Fibroblast of mammary gland (primary cell): ENCODE data around the gene CEP250.
"Not testable (repeated sequence)": the region's sequence is repeated elsewhere in the genome, so short reads cannot be mapped to it uniquely, and the experiment has no call there.

ENCODE experiments used
- DNase-seq: peaks from one replicate; pipeline ENCODE4 v3.0.0-alpha.2; 2010; ENCODE audit warnings: low read depth
- H3K4me3 ChIP-seq: 2 replicates; pipeline ENCODE4 v1.5.1; 2011; ENCODE audit warnings: low read depth, mild to moderate bottlenecking, low read length, moderate library complexity; ENCODE audit not compliant: control insufficient read depth
- CTCF ChIP-seq: conservative IDR thresholded peaks from 2 replicates; pipeline ENCODE4 v1.5.1; 2011; ENCODE audit warnings: low read depth, low read length, inconsistent platforms; ENCODE audit not compliant: control insufficient read depth, insufficient read depth

Gene CEP250

GRCh38 chr20:35541783-35542662 is 86.6 kb downstream of the CEP250 start, which contains the start of gene ERGIC3:
Gene ERGIC3, plus strand, starts transcription at chr20:35542078. Its CDS starts 20 bp downstream, at chr20:35542098.
- TF ChIP-seq CTCF = no peak
- peak; percentile 89 for DNase-seq
- H3K4me3 ChIP-seq = peak within 1 kb of the TSS; percentile 73

- H3K4me3 ChIP-seq = no peak overlapping the region
- no peak for TF ChIP-seq CTCF
- DNase-seq = no peak
Observed at GRCh38 chr20:35542990-35543389, 87.6 kb downstream of the CEP250 start.

- no peak overlapping the region for H3K4me3 ChIP-seq
- no peak for DNase-seq
- no peak for TF ChIP-seq CTCF
Observed at GRCh38 chr20:35544436-35544835, 89.0 kb downstream of the CEP250 start.

- peak; percentile 55 for DNase-seq
- not testable (repeated sequence) for H3K4me3 ChIP-seq
Observed at GRCh38 chr20:35544941-35545340, 89.5 kb downstream of the CEP250 start.

- TF ChIP-seq CTCF = no peak
- H3K4me3 ChIP-seq = no peak overlapping the region
- no peak for DNase-seq
Observed at GRCh38 chr20:35546127-35546526, 90.7 kb downstream of the CEP250 start.

- no peak overlapping the region for H3K4me3 ChIP-seq
- TF ChIP-seq CTCF = no peak
- DNase-seq = no peak
Observed at GRCh38 chr20:35547329-35547728, 91.9 kb downstream of the CEP250 start.

- no peak overlapping the region for H3K4me3 ChIP-seq
Observed at GRCh38 chr20:35551503-35551902, 96.1 kb downstream of the CEP250 start.

More at GRCh38 chr20:35551503-35551902, 96.1 kb downstream of the CEP250 start:
- TF ChIP-seq CTCF = no peak
- DNase-seq = peak; percentile 16
